Measurements from ENCODE around the gene APC2.

DNA sequence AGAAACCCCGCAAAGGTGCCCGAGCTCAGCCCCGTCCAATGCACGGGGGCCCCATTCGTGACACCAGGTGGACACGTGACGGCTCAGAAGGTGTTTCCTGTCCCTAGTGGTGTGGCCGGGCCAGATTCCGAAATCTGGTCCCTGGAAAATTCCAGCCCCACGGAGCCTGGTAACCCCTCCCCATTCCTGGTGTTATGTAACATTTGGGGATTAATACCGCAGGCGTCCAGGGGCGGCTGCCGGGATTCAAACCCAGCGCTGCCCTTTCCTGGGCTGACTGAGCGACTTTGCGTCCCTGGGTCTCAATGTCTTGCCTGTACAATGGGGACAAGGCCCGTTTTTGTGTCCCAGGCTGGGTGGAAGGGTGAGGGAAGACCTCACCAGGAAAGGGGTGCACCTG lies 72.9 kb downstream of the APC2 start:
- TF ChIP-seq POLR2A (IDR thresholded peaks at IDR 0.05): no peak
- TF ChIP-seq, protein P1, sequence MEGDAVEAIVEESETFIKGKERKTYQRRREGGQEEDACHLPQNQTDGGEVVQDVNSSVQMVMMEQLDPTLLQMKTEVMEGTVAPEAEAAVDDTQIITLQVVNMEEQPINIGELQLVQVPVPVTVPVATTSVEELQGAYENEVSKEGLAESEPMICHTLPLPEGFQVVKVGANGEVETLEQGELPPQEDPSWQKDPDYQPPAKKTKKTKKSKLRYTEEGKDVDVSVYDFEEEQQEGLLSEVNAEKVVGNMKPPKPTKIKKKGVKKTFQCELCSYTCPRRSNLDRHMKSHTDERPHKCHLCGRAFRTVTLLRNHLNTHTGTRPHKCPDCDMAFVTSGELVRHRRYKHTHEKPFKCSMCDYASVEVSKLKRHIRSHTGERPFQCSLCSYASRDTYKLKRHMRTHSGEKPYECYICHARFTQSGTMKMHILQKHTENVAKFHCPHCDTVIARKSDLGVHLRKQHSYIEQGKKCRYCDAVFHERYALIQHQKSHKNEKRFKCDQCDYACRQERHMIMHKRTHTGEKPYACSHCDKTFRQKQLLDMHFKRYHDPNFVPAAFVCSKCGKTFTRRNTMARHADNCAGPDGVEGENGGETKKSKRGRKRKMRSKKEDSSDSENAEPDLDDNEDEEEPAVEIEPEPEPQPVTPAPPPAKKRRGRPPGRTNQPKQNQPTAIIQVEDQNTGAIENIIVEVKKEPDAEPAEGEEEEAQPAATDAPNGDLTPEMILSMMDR (IDR thresholded peaks at IDR 0.05): no peak
